Frontal cortex (tissue), 1 donor: Measurements from ENCODE around the gene CDCA3. TPM values are rescaled to one million over a fixed set of nuclear protein-coding genes. Genes with fewer than 3 reads are reported as not detected.

Experiments used
- total RNA-seq: library from RNA; depleted of rRNA; stranded (reverse); fragments of >200 nt; gene quantifications from one replicate; pipeline ENCODE4 v1.2.3, GENCODE V29; 2014

The CDCA3 gene
- total RNA-seq, 1 donor from 2014 or later = 2.9 TPM

Other genes with a start within 250 kb of the CDCA3 start
- gene CHD4, start 243.9 kb downstream of the CDCA3 start, total RNA-seq = 201 TPM
- gene LPAR5, start 215.3 kb downstream of the CDCA3 start, total RNA-seq = 0.41 TPM
- gene ACRBP, start 203.9 kb downstream of the CDCA3 start, total RNA-seq = 0.41 TPM
- 81.9 TPM for gene ING4, start 188.2 kb downstream of the CDCA3 start, total RNA-seq
- 12.2 TPM for gene ZNF384, start 161.9 kb downstream of the CDCA3 start, total RNA-seq
- 1.2 TPM for gene PIANP, start 150.5 kb downstream of the CDCA3 start, total RNA-seq
- gene COPS7A, start 127.2 kb downstream of the CDCA3 start, total RNA-seq = 24.5 TPM
- gene MLF2, start 98.1 kb downstream of the CDCA3 start, total RNA-seq = 77.9 TPM
- gene PTMS, start 84.9 kb downstream of the CDCA3 start, total RNA-seq = 47.7 TPM
- gene LAG3, start 78.8 kb downstream of the CDCA3 start, total RNA-seq = under 0.01 TPM
- 2.0 TPM for gene CD4, start 61.8 kb downstream of the CDCA3 start, total RNA-seq
- 81.1 TPM for gene GPR162, start 29.5 kb downstream of the CDCA3 start, total RNA-seq
- gene P3H3, start 22.9 kb downstream of the CDCA3 start, total RNA-seq = 11.0 TPM
- 1.2 TPM for gene GNB3, start 10.4 kb downstream of the CDCA3 start, total RNA-seq
- gene USP5, start 864 bp upstream of the CDCA3 start, total RNA-seq = 77.5 TPM
- gene TPI1, start 16.2 kb upstream of the CDCA3 start, total RNA-seq = 293 TPM
- 1.6 TPM for gene SPSB2, start 22.0 kb upstream of the CDCA3 start, total RNA-seq
- 6.5 TPM for gene LRRC23, start 53.5 kb upstream of the CDCA3 start, total RNA-seq
- 169 TPM for gene ENO2, start 63.3 kb upstream of the CDCA3 start, total RNA-seq
- 11.8 TPM for gene ATN1, start 76.7 kb upstream of the CDCA3 start, total RNA-seq
- gene RNU7-1, start 92.5 kb upstream of the CDCA3 start, total RNA-seq = not detected
- 322 TPM for gene C12orf57, start 92.7 kb upstream of the CDCA3 start, total RNA-seq
- gene PTPN6, start 100.1 kb upstream of the CDCA3 start, total RNA-seq = 1.6 TPM
- 175 TPM for gene PHB2, start 119.4 kb upstream of the CDCA3 start, total RNA-seq
- 22.4 TPM for gene EMG1, start 119.6 kb upstream of the CDCA3 start, total RNA-seq
- 6.5 TPM for gene LPCAT3, start 167.2 kb upstream of the CDCA3 start, total RNA-seq
- gene C1S, start 209.4 kb upstream of the CDCA3 start, total RNA-seq = 6.5 TPM
- gene C1R, start 241.2 kb upstream of the CDCA3 start, total RNA-seq = 3.7 TPM